HEK293 (cell line): ENCODE results near the gene CNOT11.
A peak's percentile ranks its signal among the peaks of the same experiment; 100 is the strongest.

Source experiments
- BCL11A ChIP-seq: fragments of 450-650 bp; formaldehyde crosslinking; IDR thresholded peaks from 2 replicates; pipeline ENCODE4 v1.5.1; 2016; ENCODE audit warnings: low read depth, missing biosample characterization, missing genetic modification characterization
- BCL11B ChIP-seq: fragments of 450-650 bp; formaldehyde crosslinking; IDR thresholded peaks from 2 replicates; pipeline ENCODE4 v1.5.1; 2016; ENCODE audit warnings: low read depth, missing biosample characterization, missing genetic modification characterization
- HOXA7 ChIP-seq: sonication (generic); formaldehyde crosslinking; IDR thresholded peaks from 2 replicates; pipeline ENCODE4 v1.8.1; 2022; ENCODE audit warnings: missing genetic modification reagents, borderline replicate concordance
- HOXD13 ChIP-seq: sonication (generic); formaldehyde crosslinking; IDR thresholded peaks from 2 replicates; pipeline ENCODE4 v1.8.0; 2022; ENCODE audit warnings: missing genetic modification reagents, borderline replicate concordance
- KLF10 ChIP-seq: fragments of 450-650 bp; IDR thresholded peaks from 2 replicates; pipeline ENCODE4 v1.5.1; 2018; ENCODE audit warnings: missing biosample characterization, mild to moderate bottlenecking, missing genetic modification characterization
- MYNN ChIP-seq: fragments of 450-650 bp; formaldehyde crosslinking; IDR thresholded peaks from 2 replicates; pipeline ENCODE4 v1.5.1; 2016; ENCODE audit warnings: missing biosample characterization, missing genetic modification characterization, borderline replicate concordance
- PRDM10 ChIP-seq: fragments of 450-650 bp; formaldehyde crosslinking; IDR thresholded peaks from 2 replicates; pipeline ENCODE4 v1.5.1; 2016; ENCODE audit warnings: missing biosample characterization, missing genetic modification characterization
- REPIN1 ChIP-seq: fragments of 450-650 bp; formaldehyde crosslinking; IDR thresholded peaks from 2 replicates; pipeline ENCODE4 v1.5.1; 2017; ENCODE audit warnings: missing biosample characterization, missing genetic modification characterization, low read depth
- SCRT1 ChIP-seq: fragments of 450-650 bp; formaldehyde crosslinking; IDR thresholded peaks from 2 replicates; pipeline ENCODE4 v1.5.1; 2016; ENCODE audit warnings: missing biosample characterization, missing genetic modification characterization, borderline replicate concordance
- SETDB1 ChIP-seq: IDR thresholded peaks from one replicate; pipeline ENCODE4 v1.6.1; 2017; ENCODE audit warnings: mild to moderate bottlenecking, low read length, moderate library complexity, mixed read lengths; ENCODE audit not compliant: insufficient read length
- ZBTB1 ChIP-seq: fragments of 450-650 bp; formaldehyde crosslinking; IDR thresholded peaks from 2 replicates; pipeline ENCODE4 v1.5.1; 2016; ENCODE audit warnings: missing biosample characterization, missing genetic modification characterization
- ZBTB48 ChIP-seq: fragments of 450-650 bp; formaldehyde crosslinking; IDR thresholded peaks from 2 replicates; pipeline ENCODE4 v1.5.1; 2016; ENCODE audit warnings: missing biosample characterization, missing genetic modification characterization
- ZBTB7A ChIP-seq: fragments of 450-650 bp; formaldehyde crosslinking; IDR thresholded peaks from 2 replicates; pipeline ENCODE4 v1.5.1; 2016; ENCODE audit warnings: low read depth, missing biosample characterization, missing genetic modification characterization
- ZNF155 ChIP-seq: fragments of 450-650 bp; formaldehyde crosslinking; IDR thresholded peaks from 2 replicates; pipeline ENCODE4 v1.5.1; 2016; ENCODE audit warnings: missing biosample characterization, missing genetic modification characterization
- ZNF202 ChIP-seq: fragments of 450-650 bp; formaldehyde crosslinking; IDR thresholded peaks from 2 replicates; pipeline ENCODE4 v1.5.1; 2016; ENCODE audit warnings: missing biosample characterization, missing genetic modification characterization, borderline replicate concordance
- ZNF223 ChIP-seq: fragments of 450-650 bp; formaldehyde crosslinking; IDR thresholded peaks from 2 replicates; pipeline ENCODE4 v1.5.1; 2016; ENCODE audit warnings: missing biosample characterization, missing genetic modification characterization
- ZNF248 ChIP-seq: fragments of 450-650 bp; formaldehyde crosslinking; IDR thresholded peaks from 2 replicates; pipeline ENCODE4 v1.5.1; 2017; ENCODE audit warnings: missing biosample characterization, missing genetic modification characterization
- ZNF292 ChIP-seq: fragments of 450-650 bp; formaldehyde crosslinking; IDR thresholded peaks from 2 replicates; pipeline ENCODE4 v1.5.1; 2016; ENCODE audit warnings: low read depth, missing biosample characterization, missing genetic modification characterization, borderline replicate concordance
- ZNF311 ChIP-seq: fragments of 450-650 bp; formaldehyde crosslinking; IDR thresholded peaks from 2 replicates; pipeline ENCODE4 v1.5.1; 2017; ENCODE audit warnings: missing biosample characterization, missing genetic modification characterization, borderline replicate concordance
- ZNF510 ChIP-seq: fragments of 450-650 bp; formaldehyde crosslinking; IDR thresholded peaks from 2 replicates; pipeline ENCODE4 v1.5.1; 2018; ENCODE audit warnings: mild to moderate bottlenecking, missing genetic modification characterization, missing biosample characterization; ENCODE audit not compliant: insufficient replicate concordance
- ZNF521 ChIP-seq: fragments of 450-650 bp; formaldehyde crosslinking; IDR thresholded peaks from 2 replicates; pipeline ENCODE4 v1.5.1; 2017; ENCODE audit warnings: missing biosample characterization, mild to moderate bottlenecking, missing genetic modification characterization
- ZNF530 ChIP-seq: fragments of 450-650 bp; formaldehyde crosslinking; IDR thresholded peaks from 2 replicates; pipeline ENCODE4 v1.5.1; 2016; ENCODE audit warnings: low read depth, missing biosample characterization, missing genetic modification characterization
- ZNF580 ChIP-seq: fragments of 450-650 bp; formaldehyde crosslinking; IDR thresholded peaks from 2 replicates; pipeline ENCODE4 v1.5.1; 2016; ENCODE audit warnings: missing biosample characterization, missing genetic modification characterization
- ZNF660 ChIP-seq: fragments of 450-650 bp; IDR thresholded peaks from 2 replicates; pipeline ENCODE4 v1.5.1; 2018; ENCODE audit warnings: missing biosample characterization, mild to moderate bottlenecking, missing genetic modification characterization
- ZNF670 ChIP-seq: fragments of 450-650 bp; formaldehyde crosslinking; IDR thresholded peaks from 2 replicates; pipeline ENCODE4 v1.5.1; 2016; ENCODE audit warnings: missing biosample characterization, missing genetic modification characterization, low read depth
- ZNF701 ChIP-seq: fragments of 450-650 bp; formaldehyde crosslinking; IDR thresholded peaks from 2 replicates; pipeline ENCODE4 v1.5.1; 2016; ENCODE audit warnings: missing biosample characterization, missing genetic modification characterization
- ZSCAN16 ChIP-seq: fragments of 450-650 bp; formaldehyde crosslinking; IDR thresholded peaks from 2 replicates; pipeline ENCODE4 v1.5.1; 2016; ENCODE audit warnings: missing biosample characterization, missing genetic modification characterization
- ZXDB ChIP-seq: fragments of 450-650 bp; formaldehyde crosslinking; IDR thresholded peaks from 2 replicates; pipeline ENCODE4 v1.5.1; 2016; ENCODE audit warnings: missing biosample characterization, missing genetic modification characterization
- TF ChIP-seq, protein P1 (sequence below): fragments of 450-650 bp; formaldehyde crosslinking; IDR thresholded peaks from 2 replicates; pipeline ENCODE4 v1.5.1; 2016; ENCODE audit warnings: missing biosample characterization, missing genetic modification characterization
- TF ChIP-seq, protein P2 (sequence below): fragments of 450-650 bp; formaldehyde crosslinking; IDR thresholded peaks from 2 replicates; pipeline ENCODE4 v1.5.1; 2016; ENCODE audit warnings: missing biosample characterization, missing genetic modification characterization
- TF ChIP-seq, protein P3 (sequence below): fragments of 450-650 bp; formaldehyde crosslinking; optimal IDR thresholded peaks from 2 replicates; pipeline ENCODE3; 2016; ENCODE audit warnings: missing biosample characterization, mild to moderate bottlenecking, missing genetic modification characterization

Gene CNOT11

GRCh38 chr2:101308432-101309210 lies 55.9 kb downstream of the CNOT11 start, which contains the start of gene RNF149 (continued):
- TF ChIP-seq, protein P1, sequence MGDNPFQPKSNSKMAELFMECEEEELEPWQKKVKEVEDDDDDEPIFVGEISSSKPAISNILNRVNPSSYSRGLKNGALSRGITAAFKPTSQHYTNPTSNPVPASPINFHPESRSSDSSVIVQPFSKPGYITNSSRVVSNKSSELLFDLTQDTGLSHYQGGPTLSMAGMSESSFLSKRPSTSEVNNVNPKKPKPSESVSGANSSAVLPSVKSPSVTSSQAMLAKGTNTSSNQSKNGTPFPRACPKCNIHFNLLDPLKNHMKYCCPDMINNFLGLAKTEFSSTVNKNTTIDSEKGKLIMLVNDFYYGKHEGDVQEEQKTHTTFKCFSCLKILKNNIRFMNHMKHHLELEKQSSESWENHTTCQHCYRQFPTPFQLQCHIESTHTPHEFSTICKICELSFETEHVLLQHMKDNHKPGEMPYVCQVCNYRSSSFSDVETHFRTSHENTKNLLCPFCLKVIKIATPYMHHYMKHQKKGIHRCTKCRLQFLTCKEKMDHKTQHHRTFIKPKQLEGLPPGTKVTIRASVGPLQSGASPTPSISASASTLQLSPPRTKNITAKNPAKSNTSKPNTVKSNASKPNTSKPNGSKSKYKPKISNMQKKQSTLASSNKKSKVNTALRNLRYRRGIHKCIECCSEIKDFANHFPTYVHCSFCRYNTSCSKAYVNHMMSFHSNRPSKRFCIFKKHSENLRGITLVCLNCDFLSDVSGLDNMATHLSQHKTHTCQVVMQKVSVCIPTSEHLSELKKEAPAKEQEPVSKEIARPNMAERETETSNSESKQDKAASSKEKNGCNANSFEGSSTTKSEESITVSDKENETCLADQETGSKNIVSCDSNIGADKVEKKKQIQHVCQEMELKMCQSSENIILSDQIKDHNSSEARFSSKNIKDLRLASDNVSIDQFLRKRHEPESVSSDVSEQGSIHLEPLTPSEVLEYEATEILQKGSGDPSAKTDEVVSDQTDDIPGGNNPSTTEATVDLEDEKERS (tag by site-specific recombination), result no peak
- TF ChIP-seq, protein P2, sequence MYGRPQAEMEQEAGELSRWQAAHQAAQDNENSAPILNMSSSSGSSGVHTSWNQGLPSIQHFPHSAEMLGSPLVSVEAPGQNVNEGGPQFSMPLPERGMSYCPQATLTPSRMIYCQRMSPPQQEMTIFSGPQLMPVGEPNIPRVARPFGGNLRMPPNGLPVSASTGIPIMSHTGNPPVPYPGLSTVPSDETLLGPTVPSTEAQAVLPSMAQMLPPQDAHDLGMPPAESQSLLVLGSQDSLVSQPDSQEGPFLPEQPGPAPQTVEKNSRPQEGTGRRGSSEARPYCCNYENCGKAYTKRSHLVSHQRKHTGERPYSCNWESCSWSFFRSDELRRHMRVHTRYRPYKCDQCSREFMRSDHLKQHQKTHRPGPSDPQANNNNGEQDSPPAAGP (tag by site-specific recombination), result no peak
- TF ChIP-seq ZNF660 (tag by site-specific recombination), result no peak
- TF ChIP-seq BCL11B, result no peak
- no peak for TF ChIP-seq ZNF248 (tag by site-specific recombination)
- TF ChIP-seq REPIN1 (tag by site-specific recombination), result no peak
- no peak for TF ChIP-seq BCL11A (tag by site-specific recombination)
- no peak for TF ChIP-seq ZNF510
- no peak for TF ChIP-seq HOXD13 (CRISPR knock-in tag)
- TF ChIP-seq KLF10 (tag by site-specific recombination), result no peak
- no peak for TF ChIP-seq ZNF670 (tag by site-specific recombination)
- TF ChIP-seq ZNF223 (tag by site-specific recombination), result peak; percentile 53; the same call in 1 of the 2 replicates
- TF ChIP-seq ZNF580, result no peak
- no peak for TF ChIP-seq MYNN (tag by site-specific recombination)
- TF ChIP-seq PRDM10 (tag by site-specific recombination), result peak; percentile 89
- TF ChIP-seq ZNF311 (tag by site-specific recombination), result no peak
- no peak for TF ChIP-seq ZNF202
- TF ChIP-seq ZXDB (tag by site-specific recombination), result peak; percentile 67; the same call in 1 of the 2 replicates
- TF ChIP-seq ZSCAN16 (tag by site-specific recombination), result no peak
- TF ChIP-seq HOXA7 (CRISPR knock-in tag), result no peak
- no peak for TF ChIP-seq ZNF292
- TF ChIP-seq SETDB1, result no peak
- no peak for TF ChIP-seq SCRT1 (tag by site-specific recombination)
- no peak for TF ChIP-seq ZBTB48 (tag by site-specific recombination)
- TF ChIP-seq, protein P3, sequence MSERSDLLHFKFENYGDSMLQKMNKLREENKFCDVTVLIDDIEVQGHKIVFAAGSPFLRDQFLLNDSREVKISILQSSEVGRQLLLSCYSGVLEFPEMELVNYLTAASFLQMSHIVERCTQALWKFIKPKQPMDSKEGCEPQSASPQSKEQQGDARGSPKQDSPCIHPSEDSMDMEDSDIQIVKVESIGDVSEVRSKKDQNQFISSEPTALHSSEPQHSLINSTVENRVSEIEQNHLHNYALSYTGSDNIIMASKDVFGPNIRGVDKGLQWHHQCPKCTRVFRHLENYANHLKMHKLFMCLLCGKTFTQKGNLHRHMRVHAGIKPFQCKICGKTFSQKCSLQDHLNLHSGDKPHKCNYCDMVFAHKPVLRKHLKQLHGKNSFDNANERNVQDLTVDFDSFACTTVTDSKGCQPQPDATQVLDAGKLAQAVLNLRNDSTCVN, result peak; percentile 96
- no peak for TF ChIP-seq ZBTB1 (tag by site-specific recombination)
- no peak for TF ChIP-seq ZNF521 (tag by site-specific recombination)
- TF ChIP-seq ZBTB7A (tag by site-specific recombination), result no peak
- TF ChIP-seq ZNF530, result no peak
- no peak for TF ChIP-seq ZNF155 (tag by site-specific recombination)
- no peak for TF ChIP-seq ZNF701
